ENCODE data around the gene GMEB2. TPM values are rescaled to one million over a fixed set of nuclear protein-coding genes. Genes with fewer than 3 reads are reported as not detected.

GMEB2 gene
- total and polyA plus RNA-seq, 2 donors (not counting 1 experiment from before 2014, with no cell fraction given), result 6.3 to 10.9 TPM

- Histone ChIP-seq H3K27me3 (ENCODE audit: control insufficient read depth, insufficient read depth, low read length) (no peaks in the 10 kb centered on the region), H4K20me1 (ENCODE audit: control insufficient read depth, extremely low read depth, insufficient read depth, low read length) (no peaks in the 10 kb centered on the region), H3K36me3 (ENCODE audit: control insufficient read depth, insufficient read depth, low read length) (peaks cover 12% of the 10 kb centered on the region), H2AFZ (ENCODE audit: low read length) (no peak overlapping the region), H3K9ac (ENCODE audit: insufficient read depth, low read length) (no peak overlapping the region), H3K4me2 (ENCODE audit: extremely low read depth, insufficient read depth, low read length) (no peak overlapping the region), H3K27ac (ENCODE audit: insufficient read depth, low read length) (no peak overlapping the region), H3K4me3 (replicated peaks in 1 of 4; ENCODE audit: control extremely low read depth in 1 of 4, insufficient read depth in 1 of 4, low read depth in 3 of 4, low read length in 4 of 4) (no peak overlapping the region), H3K4me1 (ENCODE audit: control insufficient read depth, extremely low read depth, insufficient read depth, low read length) (no peaks in the 10 kb centered on the region), H3K9me3 (ENCODE audit: control insufficient read depth, insufficient read depth, low read depth, low read length) (no peaks in the 10 kb centered on the region), H3K79me2 (ENCODE audit: control insufficient read depth, insufficient read depth, low read length) (no peaks in the 10 kb centered on the region)
- TF ChIP-seq CTCF (conservative IDR thresholded peaks at IDR 0.05 in 1 of 2, IDR thresholded peaks at IDR 0.05 in 1 of 2; ENCODE audit: low read depth in 1 of 2, low read length in 2 of 2) (no peak), EZH2 (IDR thresholded peaks at IDR 0.05; ENCODE audit: low read length, missing control alignments) (no peak)
- no peak for DNase-seq (ENCODE audit: low read depth in 2 of 2)
Observed at GRCh38 chr20:63587256-63587655, 39.6 kb downstream of the GMEB2 start.

DNA sequence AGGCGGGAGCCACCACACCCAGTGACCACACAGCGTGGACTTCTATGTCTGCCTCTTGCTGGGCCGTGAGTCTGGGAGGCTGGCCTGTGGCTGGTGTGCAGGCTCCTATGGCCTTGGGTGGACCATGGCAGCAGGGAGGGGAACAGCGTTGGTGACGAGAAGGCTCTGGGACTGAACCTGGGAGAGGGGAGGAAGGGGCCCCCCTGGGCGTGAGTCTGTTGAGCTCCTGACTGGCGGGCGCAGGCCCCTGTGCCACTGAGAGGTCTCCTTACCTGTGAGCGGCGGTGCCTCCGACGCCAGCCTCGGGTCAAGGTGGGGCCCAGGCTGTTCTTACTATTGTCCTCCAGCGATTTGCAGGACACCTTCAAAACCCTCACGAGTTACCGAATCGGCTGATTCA lies 40.1 kb downstream of the GMEB2 start:
- Histone ChIP-seq H3K27ac (ENCODE audit: insufficient read depth, low read length) (no peak overlapping the region), H3K4me2 (ENCODE audit: extremely low read depth, insufficient read depth, low read length) (no peak overlapping the region), H3K4me1 (ENCODE audit: control insufficient read depth, extremely low read depth, insufficient read depth, low read length) (no peaks in the 10 kb centered on the region), H3K79me2 (ENCODE audit: control insufficient read depth, insufficient read depth, low read length) (no peaks in the 10 kb centered on the region), H2AFZ (ENCODE audit: low read length) (no peak overlapping the region), H3K9ac (ENCODE audit: insufficient read depth, low read length) (no peak overlapping the region), H3K9me3 (ENCODE audit: control insufficient read depth, insufficient read depth, low read depth, low read length) (no peaks in the 10 kb centered on the region), H3K36me3 (ENCODE audit: control insufficient read depth, insufficient read depth, low read length) (peaks cover 11% of the 10 kb centered on the region), H3K27me3 (ENCODE audit: control insufficient read depth, insufficient read depth, low read length) (no peaks in the 10 kb centered on the region), H3K4me3 (replicated peaks in 1 of 4; ENCODE audit: control extremely low read depth in 1 of 4, insufficient read depth in 1 of 4, low read depth in 3 of 4, low read length in 4 of 4) (no peak overlapping the region), H4K20me1 (ENCODE audit: control insufficient read depth, extremely low read depth, insufficient read depth, low read length) (no peaks in the 10 kb centered on the region)
- no peak for DNase-seq (ENCODE audit: low read depth in 2 of 2)
- TF ChIP-seq CTCF (conservative IDR thresholded peaks at IDR 0.05 in 1 of 2, IDR thresholded peaks at IDR 0.05 in 1 of 2; ENCODE audit: low read depth in 1 of 2, low read length in 2 of 2) (no peak), EZH2 (IDR thresholded peaks at IDR 0.05; ENCODE audit: low read length, missing control alignments) (no peak)

DNA sequence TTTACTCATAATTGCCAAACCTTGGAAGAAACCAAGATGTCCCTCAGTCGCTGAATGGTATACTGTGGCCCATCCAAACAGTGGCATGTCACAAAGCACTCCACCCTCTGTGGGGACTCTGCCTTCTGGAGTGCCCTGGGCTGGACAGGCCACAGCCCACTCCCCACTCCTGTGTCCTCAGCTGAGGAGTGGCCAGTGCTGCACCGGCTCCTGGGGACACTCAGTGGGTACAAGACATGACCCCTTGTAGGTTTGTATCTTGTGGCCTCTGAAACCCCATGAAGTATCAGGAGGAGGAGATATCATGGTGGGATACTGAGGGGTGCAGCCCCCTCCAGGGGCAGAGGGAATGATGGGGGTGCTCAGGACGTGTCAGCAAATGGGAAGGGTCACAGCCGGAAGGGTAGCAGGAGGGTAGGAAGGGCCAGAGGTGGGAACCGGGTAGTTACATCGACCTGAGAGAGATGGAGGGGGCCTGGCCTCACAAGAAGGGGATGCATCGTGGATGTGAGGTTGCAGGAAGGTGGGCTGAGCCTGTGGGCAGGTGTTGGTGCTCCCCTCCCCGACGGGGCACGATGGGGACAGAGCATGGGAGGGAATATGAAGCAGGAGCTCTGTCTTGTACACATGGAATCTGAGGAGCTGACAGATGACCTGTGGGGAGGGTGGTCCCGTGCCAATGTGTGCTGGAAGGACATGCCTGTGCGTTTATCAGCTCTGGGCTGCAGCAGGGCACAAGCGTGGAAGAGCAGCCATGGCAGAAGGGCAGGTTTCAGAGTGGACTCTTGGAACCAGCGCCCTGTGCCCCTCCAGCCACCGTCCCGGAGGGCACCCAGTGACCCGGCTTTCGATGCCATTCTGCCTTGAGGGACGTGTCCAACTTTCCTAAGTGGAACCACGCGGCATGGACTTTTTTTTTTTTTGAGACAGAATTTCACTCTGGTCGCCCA lies 41.0 kb downstream of the GMEB2 start:
- peaks cover 7% of the 10 kb centered on the region for H3K36me3 ChIP-seq (ENCODE audit: control insufficient read depth, insufficient read depth, low read length)
- no peaks in the 10 kb centered on the region for H4K20me1 ChIP-seq (ENCODE audit: control insufficient read depth, extremely low read depth, insufficient read depth, low read length)
- no peaks in the 10 kb centered on the region for H3K9me3 ChIP-seq (ENCODE audit: control insufficient read depth, insufficient read depth, low read depth, low read length)
- no peak overlapping the region for H2AFZ ChIP-seq (ENCODE audit: low read length)
- H3K27ac ChIP-seq (ENCODE audit: insufficient read depth, low read length), result no peak overlapping the region
- H3K4me2 ChIP-seq (ENCODE audit: extremely low read depth, insufficient read depth, low read length), result no peak overlapping the region
- no peak overlapping the region for H3K4me3 ChIP-seq (replicated peaks in 1 of 4; ENCODE audit: control extremely low read depth in 1 of 4, insufficient read depth in 1 of 4, low read depth in 3 of 4, low read length in 4 of 4)
- TF ChIP-seq EZH2 (IDR thresholded peaks at IDR 0.05; ENCODE audit: low read length, missing control alignments) (no peak), CTCF (conservative IDR thresholded peaks at IDR 0.05 in 1 of 2, IDR thresholded peaks at IDR 0.05 in 1 of 2; ENCODE audit: low read depth in 1 of 2, low read length in 2 of 2) (no peak)
- no peaks in the 10 kb centered on the region for H3K79me2 ChIP-seq (ENCODE audit: control insufficient read depth, insufficient read depth, low read length)
- no peak overlapping the region for H3K9ac ChIP-seq (ENCODE audit: insufficient read depth, low read length)
- H3K4me1 ChIP-seq (ENCODE audit: control insufficient read depth, extremely low read depth, insufficient read depth, low read length), result no peaks in the 10 kb centered on the region
- DNase-seq (ENCODE audit: low read depth in 2 of 2), result no peak
- H3K27me3 ChIP-seq (ENCODE audit: control insufficient read depth, insufficient read depth, low read length), result no peaks in the 10 kb centered on the region
